GM23338 (cell line): ENCODE results near the gene CDH4. TPM values are rescaled to one million over a fixed set of nuclear protein-coding genes. Genes with fewer than 3 reads are reported as not detected.

Experiments
- ATAC-seq: fragments of 200-7000 bp; cut with Tn5 transposase; 3 replicates; pipeline ENCODE4 v1.9.1; 2020
- DNase-seq: peaks from one replicate; pipeline ENCODE4 v3.0.0-alpha.2; 2015; ENCODE audit warnings: low spot score
- H2AFZ ChIP-seq: fragments of 200-600 bp; sonication (generic); 2 replicates; pipeline ENCODE4 v1.8.0; 2016; ENCODE audit warnings: antibody characterized with exemption, mild to moderate bottlenecking, moderate library complexity
- H3F3A ChIP-seq: fragments of 200-600 bp; sonication (generic); replicated peaks from 2 replicates; pipeline ENCODE4 v1.8.0; 2017; ENCODE audit warnings: antibody characterized with exemption, mixed run types, low read depth
- H3K27ac ChIP-seq: fragments of 200-600 bp; sonication (generic); 2 replicates; pipeline ENCODE4 v1.6.1; 2016; ENCODE audit warnings: low read depth
- H3K27me3 ChIP-seq: fragments of 200-600 bp; sonication (generic); 2 replicates; pipeline ENCODE4 v1.8.0; 2016; ENCODE audit warnings: mild to moderate bottlenecking, mixed run types, moderate library complexity; ENCODE audit not compliant: insufficient read depth
- H3K36me3 ChIP-seq: fragments of 200-600 bp; sonication (generic); 2 replicates; pipeline ENCODE4 v1.8.0; 2016; ENCODE audit warnings: mild to moderate bottlenecking; ENCODE audit not compliant: insufficient read depth
- H3K4me1 ChIP-seq: fragments of 200-600 bp; sonication (generic); 2 replicates; pipeline ENCODE4 v1.8.0; 2016; ENCODE audit warnings: mild to moderate bottlenecking, moderate library complexity; ENCODE audit not compliant: insufficient read depth
- H3K4me2 ChIP-seq: fragments of 200-600 bp; sonication (generic); 2 replicates; pipeline ENCODE4 v1.7.1; 2017; ENCODE audit warnings: mixed run types
- H3K4me3 ChIP-seq: fragments of 200-600 bp; sonication (generic); 2 replicates; pipeline ENCODE4 v1.6.1; 2016; ENCODE audit warnings: mixed run types
- H3K79me2 ChIP-seq: fragments of 200-600 bp; sonication (generic); replicated peaks from 2 replicates; pipeline ENCODE4 v1.8.0; 2017; ENCODE audit warnings: mild to moderate bottlenecking; ENCODE audit not compliant: insufficient read depth
- H3K9me2 ChIP-seq: fragments of 200-600 bp; sonication (generic); 2 replicates; pipeline ENCODE4 v1.8.0; 2017; ENCODE audit not compliant: insufficient read depth
- H4K20me1 ChIP-seq: fragments of 200-600 bp; sonication (generic); replicated peaks from 2 replicates; pipeline ENCODE4 v1.8.0; 2017; ENCODE audit warnings: mild to moderate bottlenecking; ENCODE audit not compliant: insufficient read depth
- H3K27ac Mint-ChIP-seq: 2 replicates; pipeline ENCODE4 v1.8.0; 2020; ENCODE audit warnings: inconsistent platforms, mild to moderate bottlenecking, moderate library complexity, mixed read lengths
- H3K27me3 Mint-ChIP-seq: 3 replicates; pipeline ENCODE4 v1.8.0; 2022; ENCODE audit warnings: low read depth, mild to moderate bottlenecking, moderate library complexity, mixed read lengths, inconsistent platforms; ENCODE audit not compliant: insufficient read depth, poor library complexity
- H3K36me3 Mint-ChIP-seq: 3 replicates; pipeline ENCODE4 v1.8.0; 2021; ENCODE audit warnings: low read depth, mild to moderate bottlenecking, inconsistent platforms, moderate library complexity, mixed read lengths
- H3K4me1 Mint-ChIP-seq: 3 replicates; pipeline ENCODE4 v1.8.0; 2020; ENCODE audit warnings: mild to moderate bottlenecking, inconsistent platforms, mixed read lengths
- H3K4me3 Mint-ChIP-seq: 3 replicates; pipeline ENCODE4 v1.8.0; 2021; ENCODE audit warnings: moderate library complexity, mild to moderate bottlenecking, inconsistent platforms, mixed read lengths
- H3K9me3 Mint-ChIP-seq: 3 replicates; pipeline ENCODE4 v1.8.0; 2020; ENCODE audit warnings: moderate library complexity, mild to moderate bottlenecking, inconsistent platforms, mixed read lengths
- CREB1 ChIP-seq: fragments of 250-450 bp; sonication (Bioruptor Pico); IDR thresholded peaks from 2 replicates; pipeline ENCODE4 v1.5.0; 2020; ENCODE audit warnings: low read depth, mild to moderate bottlenecking, moderate library complexity
- EZH2 ChIP-seq: fragments of 200-600 bp; sonication (generic); IDR thresholded peaks from one replicate; pipeline ENCODE4 v1.8.0; 2017; ENCODE audit warnings: antibody characterized with exemption, mild to moderate bottlenecking, low read depth; ENCODE audit not compliant: unreplicated experiment
- EZH2phosphoT487 ChIP-seq: fragments of 200-600 bp; sonication (generic); IDR thresholded peaks from one replicate; pipeline ENCODE4 v1.8.1; 2018; ENCODE audit warnings: antibody characterized with exemption; ENCODE audit not compliant: unreplicated experiment
- ZNF114 ChIP-seq: fragments of 250-450 bp; sonication (Bioruptor Pico); IDR thresholded peaks from 2 replicates; pipeline ENCODE4 v1.5.0; 2020; ENCODE audit warnings: mild to moderate bottlenecking, moderate library complexity
- ZNF331 ChIP-seq: fragments of 250-450 bp; sonication (Bioruptor Pico); IDR thresholded peaks from 2 replicates; pipeline ENCODE4 v1.5.0; 2020; ENCODE audit warnings: low read depth, mild to moderate bottlenecking, moderate library complexity
- polyA plus RNA-seq: library from polyadenylated mRNA; unstranded; fragments of >200 nt; fragmentation: Nextera tagmentation; extraction: Ambion mirVana; gene quantifications from 2 replicates; pipeline ENCODE4 v1.2.1, GENCODE V29; 2016
- total RNA-seq: library from RNA; depleted of rRNA; stranded (reverse); fragments of >200 nt; shearing (Covaris generic); gene quantifications from 2 replicates; pipeline ENCODE4 v1.2.3, GENCODE V29; 2014
- TF ChIP-seq, protein P1 (sequence below): IDR thresholded peaks from one replicate; pipeline ENCODE4 v1.6.1; 2018; ENCODE audit warnings: antibody characterized with exemption; ENCODE audit not compliant: unreplicated experiment
- TF ChIP-seq, protein P2 (sequence below), 2 experiments: fragments of 200-600 bp in 1 of 2; sonication (generic) in 1 of 2; conservative IDR thresholded peaks; 2 replicates each; pipeline versions ENCODE4 v1.5.1 to v1.6.1; 2016 to 2017; ENCODE audit warnings: antibody characterized with exemption in 2 of 2, low read depth in 2 of 2, mild to moderate bottlenecking in 2 of 2, moderate library complexity in 1 of 2
- TF ChIP-seq, protein P3 (sequence below): IDR thresholded peaks from 2 replicates; pipeline ENCODE4 v1.6.1; 2016; ENCODE audit warnings: antibody characterized with exemption

CDH4 gene
- total and polyA plus RNA-seq, 2 experiments from 2014 or later: 1.2 to 4.2 TPM

DNA sequence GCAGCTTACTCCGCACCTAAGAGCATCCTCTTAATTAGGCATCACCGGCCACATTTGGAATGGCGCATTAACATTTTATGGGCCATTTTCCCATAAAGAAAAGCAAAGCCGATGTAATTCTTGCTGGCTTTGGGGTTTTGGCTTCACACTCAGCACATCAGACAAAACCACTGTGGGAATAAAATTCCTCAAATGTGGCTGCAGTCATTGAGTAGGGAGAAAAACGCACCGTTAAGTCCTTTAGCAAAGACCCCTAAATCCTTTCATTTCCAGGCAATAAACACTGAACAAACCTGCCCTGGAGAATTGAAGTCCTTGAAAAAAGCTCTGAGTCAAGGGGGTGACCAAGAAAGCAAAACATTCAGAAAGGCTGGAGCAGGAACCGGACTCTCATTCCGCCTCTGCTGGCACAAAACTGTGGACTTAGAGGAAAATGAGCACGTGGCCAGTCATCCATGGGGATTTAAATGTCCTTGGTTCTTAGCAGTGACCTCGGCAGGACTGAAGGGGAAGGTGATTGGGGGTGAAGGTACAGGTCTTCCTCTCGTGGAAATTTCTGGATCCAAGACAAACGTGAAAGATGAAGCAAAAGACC lies 102.9 kb downstream of the CDH4 start (continued):
- TF ChIP-seq, protein P1, sequence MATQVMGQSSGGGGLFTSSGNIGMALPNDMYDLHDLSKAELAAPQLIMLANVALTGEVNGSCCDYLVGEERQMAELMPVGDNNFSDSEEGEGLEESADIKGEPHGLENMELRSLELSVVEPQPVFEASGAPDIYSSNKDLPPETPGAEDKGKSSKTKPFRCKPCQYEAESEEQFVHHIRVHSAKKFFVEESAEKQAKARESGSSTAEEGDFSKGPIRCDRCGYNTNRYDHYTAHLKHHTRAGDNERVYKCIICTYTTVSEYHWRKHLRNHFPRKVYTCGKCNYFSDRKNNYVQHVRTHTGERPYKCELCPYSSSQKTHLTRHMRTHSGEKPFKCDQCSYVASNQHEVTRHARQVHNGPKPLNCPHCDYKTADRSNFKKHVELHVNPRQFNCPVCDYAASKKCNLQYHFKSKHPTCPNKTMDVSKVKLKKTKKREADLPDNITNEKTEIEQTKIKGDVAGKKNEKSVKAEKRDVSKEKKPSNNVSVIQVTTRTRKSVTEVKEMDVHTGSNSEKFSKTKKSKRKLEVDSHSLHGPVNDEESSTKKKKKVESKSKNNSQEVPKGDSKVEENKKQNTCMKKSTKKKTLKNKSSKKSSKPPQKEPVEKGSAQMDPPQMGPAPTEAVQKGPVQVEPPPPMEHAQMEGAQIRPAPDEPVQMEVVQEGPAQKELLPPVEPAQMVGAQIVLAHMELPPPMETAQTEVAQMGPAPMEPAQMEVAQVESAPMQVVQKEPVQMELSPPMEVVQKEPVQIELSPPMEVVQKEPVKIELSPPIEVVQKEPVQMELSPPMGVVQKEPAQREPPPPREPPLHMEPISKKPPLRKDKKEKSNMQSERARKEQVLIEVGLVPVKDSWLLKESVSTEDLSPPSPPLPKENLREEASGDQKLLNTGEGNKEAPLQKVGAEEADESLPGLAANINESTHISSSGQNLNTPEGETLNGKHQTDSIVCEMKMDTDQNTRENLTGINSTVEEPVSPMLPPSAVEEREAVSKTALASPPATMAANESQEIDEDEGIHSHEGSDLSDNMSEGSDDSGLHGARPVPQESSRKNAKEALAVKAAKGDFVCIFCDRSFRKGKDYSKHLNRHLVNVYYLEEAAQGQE: no peak
- TF ChIP-seq EZH2 (no peak), ZNF331 (CRISPR knock-in tag) (no peak), EZH2phosphoT487 (no peak), CREB1 (CRISPR knock-in tag) (no peak)
- TF ChIP-seq, protein P2, sequence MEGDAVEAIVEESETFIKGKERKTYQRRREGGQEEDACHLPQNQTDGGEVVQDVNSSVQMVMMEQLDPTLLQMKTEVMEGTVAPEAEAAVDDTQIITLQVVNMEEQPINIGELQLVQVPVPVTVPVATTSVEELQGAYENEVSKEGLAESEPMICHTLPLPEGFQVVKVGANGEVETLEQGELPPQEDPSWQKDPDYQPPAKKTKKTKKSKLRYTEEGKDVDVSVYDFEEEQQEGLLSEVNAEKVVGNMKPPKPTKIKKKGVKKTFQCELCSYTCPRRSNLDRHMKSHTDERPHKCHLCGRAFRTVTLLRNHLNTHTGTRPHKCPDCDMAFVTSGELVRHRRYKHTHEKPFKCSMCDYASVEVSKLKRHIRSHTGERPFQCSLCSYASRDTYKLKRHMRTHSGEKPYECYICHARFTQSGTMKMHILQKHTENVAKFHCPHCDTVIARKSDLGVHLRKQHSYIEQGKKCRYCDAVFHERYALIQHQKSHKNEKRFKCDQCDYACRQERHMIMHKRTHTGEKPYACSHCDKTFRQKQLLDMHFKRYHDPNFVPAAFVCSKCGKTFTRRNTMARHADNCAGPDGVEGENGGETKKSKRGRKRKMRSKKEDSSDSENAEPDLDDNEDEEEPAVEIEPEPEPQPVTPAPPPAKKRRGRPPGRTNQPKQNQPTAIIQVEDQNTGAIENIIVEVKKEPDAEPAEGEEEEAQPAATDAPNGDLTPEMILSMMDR (conservative IDR thresholded peaks at IDR 0.05; ENCODE audit: low read depth in 2 of 2): no peak

DNA sequence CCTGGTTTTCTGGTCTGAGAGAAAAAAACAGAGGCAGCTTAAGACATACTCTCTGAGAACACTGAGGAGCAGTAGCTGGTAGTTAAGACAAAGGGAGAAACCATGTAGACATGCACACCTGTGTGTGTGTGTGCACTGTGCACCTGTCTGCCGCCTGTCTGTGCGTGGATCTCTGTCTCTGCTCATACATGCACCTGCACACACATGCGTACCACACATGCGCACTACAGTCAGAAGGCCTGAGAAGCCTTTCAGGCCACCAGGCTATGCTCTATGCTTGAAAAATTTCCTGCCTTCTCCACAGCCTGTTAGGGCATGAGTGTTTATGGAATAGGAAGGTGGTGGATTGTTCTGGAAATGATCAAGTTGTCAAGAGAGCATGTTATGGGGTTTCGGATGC lies 103.5 kb downstream of the CDH4 start:
- Mint-ChIP-seq H3K27me3 (peaks cover 41% of the 10 kb centered on the region), H3K4me3 (no peak overlapping the region), H3K27ac (no peak overlapping the region), H3K9me3 (no peaks in the 10 kb centered on the region), H3K4me1 (peaks cover 38% of the 10 kb centered on the region), H3K36me3 (0 out of 3 replicates have a peak, but pooled peaks cover 2% of the 10 kb centered on the region)
- TF ChIP-seq EZH2phosphoT487: no peak
- no peak for TF ChIP-seq ZNF114 (CRISPR knock-in tag)
- TF ChIP-seq, protein P2 (conservative IDR thresholded peaks at IDR 0.05; ENCODE audit: low read depth in 2 of 2): no peak
- TF ChIP-seq CREB1 (CRISPR knock-in tag): no peak
- no peak for TF ChIP-seq EZH2
- TF ChIP-seq ZNF331 (CRISPR knock-in tag): no peak
- TF ChIP-seq, protein P3, sequence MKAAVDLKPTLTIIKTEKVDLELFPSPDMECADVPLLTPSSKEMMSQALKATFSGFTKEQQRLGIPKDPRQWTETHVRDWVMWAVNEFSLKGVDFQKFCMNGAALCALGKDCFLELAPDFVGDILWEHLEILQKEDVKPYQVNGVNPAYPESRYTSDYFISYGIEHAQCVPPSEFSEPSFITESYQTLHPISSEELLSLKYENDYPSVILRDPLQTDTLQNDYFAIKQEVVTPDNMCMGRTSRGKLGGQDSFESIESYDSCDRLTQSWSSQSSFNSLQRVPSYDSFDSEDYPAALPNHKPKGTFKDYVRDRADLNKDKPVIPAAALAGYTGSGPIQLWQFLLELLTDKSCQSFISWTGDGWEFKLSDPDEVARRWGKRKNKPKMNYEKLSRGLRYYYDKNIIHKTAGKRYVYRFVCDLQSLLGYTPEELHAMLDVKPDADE: no peak
- ATAC-seq (no peak), DNase-seq (no peak)
- no peaks in the 10 kb centered on the region for H3F3A ChIP-seq
- H3K79me2 ChIP-seq: no peaks in the 10 kb centered on the region
- H3K4me1 ChIP-seq: peaks cover 16% of the 10 kb centered on the region
- 0 out of 2 replicates have a peak, but pooled peaks cover 7% of the 10 kb centered on the region for H3K27me3 ChIP-seq
- H2AFZ ChIP-seq: no peak overlapping the region
- no peaks in the 10 kb centered on the region for H3K36me3 ChIP-seq
- no peak overlapping the region for H3K4me2 ChIP-seq
- H4K20me1 ChIP-seq: no peaks in the 10 kb centered on the region
- H3K27ac ChIP-seq: no peak overlapping the region
- H3K9me2 ChIP-seq: no peaks in the 10 kb centered on the region
- H3K4me3 ChIP-seq: no peak overlapping the region
